ENCODE data around the gene SP1.
"Not testable (repeated sequence)": the region's sequence is repeated elsewhere in the genome, so short reads cannot be mapped to it uniquely, and the experiment has no call there.

The SP1 gene

GRCh38 chr12:53399896-53400295 is 19.9 kb downstream of the SP1 start:
- TF ChIP-seq CTCF (IDR thresholded peaks at IDR 0.05; ENCODE audit: extremely low read depth, missing control alignments), result no peak
- no peak for DNase-seq (ENCODE audit: low spot score)

- not testable (repeated sequence) for DNase-seq (ENCODE audit: low spot score)
Observed at GRCh38 chr12:53402351-53402750, 22.4 kb downstream of the SP1 start.

- DNase-seq (ENCODE audit: low spot score), result no peak
- no peak for TF ChIP-seq CTCF (IDR thresholded peaks at IDR 0.05; ENCODE audit: extremely low read depth, missing control alignments)
Observed at GRCh38 chr12:53402871-53403270, 22.9 kb downstream of the SP1 start.

DNA sequence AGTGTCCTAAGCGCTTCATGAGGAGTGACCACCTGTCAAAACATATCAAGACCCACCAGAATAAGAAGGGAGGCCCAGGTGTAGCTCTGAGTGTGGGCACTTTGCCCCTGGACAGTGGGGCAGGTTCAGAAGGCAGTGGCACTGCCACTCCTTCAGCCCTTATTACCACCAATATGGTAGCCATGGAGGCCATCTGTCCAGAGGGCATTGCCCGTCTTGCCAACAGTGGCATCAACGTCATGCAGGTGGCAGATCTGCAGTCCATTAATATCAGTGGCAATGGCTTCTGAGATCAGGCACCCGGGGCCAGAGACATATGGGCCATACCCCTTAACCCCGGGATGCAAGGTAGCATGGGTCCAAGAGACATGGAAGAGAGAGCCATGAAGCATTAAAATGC is 31.0 kb downstream of the SP1 start:
- no peak for DNase-seq (ENCODE audit: low spot score)
- TF ChIP-seq CTCF (IDR thresholded peaks at IDR 0.05; ENCODE audit: extremely low read depth, missing control alignments), result no peak

DNA sequence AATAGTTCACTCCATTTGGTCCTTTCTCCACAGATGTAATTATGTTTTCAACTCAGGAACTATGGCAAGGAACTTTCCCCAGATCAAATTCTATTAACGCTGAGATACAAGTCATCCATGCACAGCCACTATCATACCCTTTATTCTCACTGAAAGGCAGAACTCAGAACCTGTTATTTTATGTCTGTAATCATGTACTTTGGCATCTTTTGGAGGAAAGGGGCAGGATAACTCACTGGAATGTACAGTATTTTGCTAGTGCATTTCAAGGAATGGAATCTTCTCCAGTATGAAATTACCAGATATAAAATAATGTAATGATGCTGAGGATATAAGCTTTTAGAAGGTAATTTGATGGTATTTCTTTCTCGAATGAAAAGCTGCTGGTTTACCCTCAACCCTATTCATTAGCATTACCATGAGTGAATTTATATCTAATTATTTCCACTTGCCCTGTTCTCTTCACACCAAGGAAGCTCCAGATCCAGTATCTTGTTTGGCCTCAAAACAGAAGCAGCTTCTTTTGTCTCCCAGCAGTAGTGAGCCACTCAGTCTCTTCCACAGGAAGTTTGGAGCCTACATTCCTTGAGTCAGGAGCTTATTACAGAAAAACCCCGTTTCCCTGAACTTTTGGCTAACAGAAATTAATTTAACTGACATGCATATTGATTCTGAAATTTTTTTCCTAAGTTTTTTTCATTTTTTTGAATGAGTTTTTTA is 33.7 kb downstream of the SP1 start:
- no peak for TF ChIP-seq CTCF (IDR thresholded peaks at IDR 0.05; ENCODE audit: extremely low read depth, missing control alignments)
- DNase-seq (ENCODE audit: low spot score), result no peak

- TF ChIP-seq CTCF (IDR thresholded peaks at IDR 0.05; ENCODE audit: extremely low read depth, missing control alignments), result no peak
- no peak for DNase-seq (ENCODE audit: low spot score)
Observed at GRCh38 chr12:53414756-53415417, 34.9 kb downstream of the SP1 start.

- not testable (repeated sequence) for DNase-seq (ENCODE audit: low spot score)
Observed at GRCh38 chr12:53415752-53416389, 35.9 kb downstream of the SP1 start.

- DNase-seq (ENCODE audit: low spot score), result peak; percentile 38
Observed at GRCh38 chr12:53417291-53417816, 37.4 kb downstream of the SP1 start.

DNA sequence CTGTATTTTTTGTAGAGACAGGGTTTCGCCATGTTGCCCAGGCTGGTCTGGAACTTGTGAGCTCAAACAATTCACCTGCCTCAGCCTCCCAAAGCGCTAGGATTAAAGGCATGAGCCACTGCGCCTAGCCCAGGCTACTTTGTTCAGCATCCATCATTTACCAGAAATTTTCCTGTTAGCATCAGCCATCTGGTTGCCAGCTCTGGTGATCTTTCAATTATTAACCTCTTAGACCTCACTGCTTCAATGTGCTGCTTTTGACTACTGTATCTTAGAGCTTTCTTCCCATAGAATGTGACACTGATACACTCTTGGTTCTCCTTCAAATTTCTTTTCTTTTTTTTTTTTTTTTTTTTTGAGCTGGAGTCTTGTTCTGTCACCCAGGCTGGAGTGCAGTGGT is 38.2 kb downstream of the SP1 start:
- TF ChIP-seq CTCF (IDR thresholded peaks at IDR 0.05; ENCODE audit: extremely low read depth, missing control alignments), result no peak
- no peak for DNase-seq (ENCODE audit: low spot score)

All from GM20000 (cell line).